HG03045 (cell line): ENCODE measurements around the gene MMP20.
A peak's percentile ranks its signal among the peaks of the same experiment; 100 is the strongest.

Source experiments
- ATAC-seq: cut with Tn5 transposase; IDR thresholded peaks from one replicate; pipeline ENCODE4 v1.9.1; 2021; ENCODE audit warnings: mild to moderate bottlenecking, moderate library complexity; ENCODE audit not compliant: unreplicated experiment

Gene MMP20

GRCh38 chr11:102623998-102624397 lies 1.1 kb downstream of the MMP20 start:
- no peak for ATAC-seq

- no peak for ATAC-seq
Measured at GRCh38 chr11:102623128-102623527, 2.0 kb downstream of the MMP20 start.

- ATAC-seq = no peak
Measured at GRCh38 chr11:102622258-102622657, 2.9 kb downstream of the MMP20 start.

GRCh38 chr11:102620818-102621561 lies 4.1 kb downstream of the MMP20 start:
- ATAC-seq = peak; percentile 77

- ATAC-seq = no peak
Measured at GRCh38 chr11:102620179-102620578, 5.0 kb downstream of the MMP20 start.

- ATAC-seq = no peak
Measured at GRCh38 chr11:102617466-102618008, 7.6 kb downstream of the MMP20 start.

GRCh38 chr11:102615894-102616432 lies 9.2 kb downstream of the MMP20 start:
- no peak for ATAC-seq

- no peak for ATAC-seq
Measured at GRCh38 chr11:102615077-102615893, 9.8 kb downstream of the MMP20 start.

GRCh38 chr11:102614485-102614884 lies 10.6 kb downstream of the MMP20 start:
- ATAC-seq = no peak

GRCh38 chr11:102614031-102614430 lies 11.1 kb downstream of the MMP20 start:
- ATAC-seq = no peak

GRCh38 chr11:102613450-102613849 lies 11.7 kb downstream of the MMP20 start:
- ATAC-seq = no peak

- peak; percentile 52 for ATAC-seq
Measured at GRCh38 chr11:102611291-102611690, 13.8 kb downstream of the MMP20 start.

GRCh38 chr11:102610200-102610599 lies 14.9 kb downstream of the MMP20 start:
- ATAC-seq = no peak

- no peak for ATAC-seq
Measured at GRCh38 chr11:102608699-102609098, 16.4 kb downstream of the MMP20 start.

GRCh38 chr11:102604875-102605274 lies 20.3 kb downstream of the MMP20 start:
- ATAC-seq = no peak

- no peak for ATAC-seq
Measured at GRCh38 chr11:102604011-102604410, 21.1 kb downstream of the MMP20 start.

- no peak for ATAC-seq
Measured at GRCh38 chr11:102603576-102603975, 21.6 kb downstream of the MMP20 start.

GRCh38 chr11:102603091-102603490 lies 22.0 kb downstream of the MMP20 start:
- no peak for ATAC-seq

- ATAC-seq = no peak
Measured at GRCh38 chr11:102600666-102601065, 24.5 kb downstream of the MMP20 start.

- peak; percentile 90 for ATAC-seq
Measured at GRCh38 chr11:102599642-102600261, 25.4 kb downstream of the MMP20 start.

- no peak for ATAC-seq
Measured at GRCh38 chr11:102598272-102598671, 26.9 kb downstream of the MMP20 start.
